IPS DF 4.7 (cell line): ENCODE results near the gene SLC6A8.
"Not testable (repeated sequence)": the region's sequence is repeated elsewhere in the genome, so short reads cannot be mapped to it uniquely, and the experiment has no call there.

Experiments used
- DNase-seq: peaks from one replicate; pipeline ENCODE4 v3.0.0-alpha.2; 2013; ENCODE audit warnings: low spot score; ENCODE audit errors: extremely low read depth

Gene SLC6A8

DNA sequence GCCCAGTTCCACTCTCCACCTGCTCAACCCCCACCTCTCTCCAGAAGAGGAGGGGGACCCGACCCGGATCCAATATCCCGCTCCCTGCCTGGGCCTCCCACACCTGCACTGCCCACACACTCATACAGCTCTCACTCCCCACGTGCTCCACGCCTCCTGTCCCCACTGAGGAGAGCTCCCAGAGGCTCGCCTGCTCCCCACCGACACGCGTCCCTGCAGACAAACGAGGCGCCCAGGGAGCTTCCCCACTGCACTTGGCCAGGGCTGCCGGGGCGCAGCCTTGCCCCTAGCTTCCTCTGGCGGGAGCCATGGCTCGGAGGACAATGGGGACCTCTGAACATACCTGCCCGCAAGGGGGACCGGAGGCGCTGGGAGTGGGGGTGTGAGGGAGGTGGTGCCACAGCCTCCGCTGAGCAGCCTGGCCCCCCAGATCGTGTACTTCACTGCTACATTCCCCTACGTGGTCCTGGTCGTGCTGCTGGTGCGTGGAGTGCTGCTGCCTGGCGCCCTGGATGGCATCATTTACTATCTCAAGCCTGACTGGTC, 5.0 kb downstream of the SLC6A8 start:
- DNase-seq = no peak

DNA sequence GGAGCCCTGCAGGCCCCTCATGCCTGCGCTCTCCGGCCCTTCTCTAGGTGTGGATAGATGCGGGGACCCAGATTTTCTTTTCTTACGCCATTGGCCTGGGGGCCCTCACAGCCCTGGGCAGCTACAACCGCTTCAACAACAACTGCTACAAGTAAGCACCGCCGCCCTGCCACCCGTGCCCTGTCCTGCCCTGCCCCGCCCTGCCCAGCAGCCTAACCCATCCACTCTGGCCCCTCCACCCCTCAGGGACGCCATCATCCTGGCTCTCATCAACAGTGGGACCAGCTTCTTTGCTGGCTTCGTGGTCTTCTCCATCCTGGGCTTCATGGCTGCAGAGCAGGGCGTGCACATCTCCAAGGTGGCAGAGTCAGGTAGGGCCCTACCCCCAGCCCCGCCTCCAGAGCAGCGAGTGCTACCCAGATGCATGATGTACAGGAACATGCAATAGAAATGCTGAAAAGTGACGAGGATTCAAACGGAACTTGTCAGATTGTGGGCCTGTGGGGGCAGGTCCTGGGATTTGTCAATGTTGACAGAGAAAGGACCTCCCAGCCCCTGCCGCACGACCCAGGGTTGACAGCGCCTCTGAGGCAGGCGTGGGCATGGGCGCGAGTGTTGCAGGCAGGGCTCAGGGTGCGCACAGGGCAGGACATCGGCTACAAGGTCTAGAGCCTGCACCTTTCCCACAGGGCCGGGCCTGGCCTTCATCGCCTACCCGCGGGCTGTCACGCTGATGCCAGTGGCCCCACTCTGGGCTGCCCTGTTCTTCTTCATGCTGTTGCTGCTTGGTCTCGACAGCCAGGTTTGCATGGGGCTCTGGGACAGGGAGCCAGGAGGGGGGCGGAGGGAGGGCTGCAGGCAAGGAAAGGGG, 5.7 kb downstream of the SLC6A8 start:
- no peak for DNase-seq

DNA sequence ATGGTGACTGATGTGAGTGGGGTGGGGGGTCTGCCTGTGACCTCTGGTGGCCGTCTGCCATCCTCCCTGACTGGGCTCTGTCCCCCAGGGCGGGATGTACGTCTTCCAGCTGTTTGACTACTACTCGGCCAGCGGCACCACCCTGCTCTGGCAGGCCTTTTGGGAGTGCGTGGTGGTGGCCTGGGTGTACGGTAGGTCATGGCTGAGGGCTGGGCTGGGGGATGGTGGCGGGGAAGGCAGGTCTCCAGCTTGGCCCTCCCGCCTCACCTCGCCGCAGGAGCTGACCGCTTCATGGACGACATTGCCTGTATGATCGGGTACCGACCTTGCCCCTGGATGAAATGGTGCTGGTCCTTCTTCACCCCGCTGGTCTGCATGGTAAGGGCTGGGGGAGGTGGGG, 6.5 kb downstream of the SLC6A8 start:
- not testable (repeated sequence) for DNase-seq

DNA sequence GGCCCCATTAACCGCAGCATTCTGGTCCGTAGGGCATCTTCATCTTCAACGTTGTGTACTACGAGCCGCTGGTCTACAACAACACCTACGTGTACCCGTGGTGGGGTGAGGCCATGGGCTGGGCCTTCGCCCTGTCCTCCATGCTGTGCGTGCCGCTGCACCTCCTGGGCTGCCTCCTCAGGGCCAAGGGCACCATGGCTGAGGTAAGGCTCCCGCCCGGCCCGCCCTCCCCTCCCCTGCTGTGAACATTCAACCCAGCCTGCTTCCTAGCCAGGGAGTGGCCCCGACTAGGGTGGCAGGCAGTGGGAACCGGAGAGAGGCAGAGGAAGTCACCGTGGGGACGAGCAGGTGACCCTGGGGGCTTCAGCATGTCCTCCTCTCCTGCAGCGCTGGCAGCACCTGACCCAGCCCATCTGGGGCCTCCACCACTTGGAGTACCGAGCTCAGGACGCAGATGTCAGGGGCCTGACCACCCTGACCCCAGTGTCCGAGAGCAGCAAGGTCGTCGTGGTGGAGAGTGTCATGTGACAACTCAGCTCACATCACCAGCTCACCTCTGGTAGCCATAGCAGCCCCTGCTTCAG, 7.1 kb downstream of the SLC6A8 start:
- no peak for DNase-seq

DNA sequence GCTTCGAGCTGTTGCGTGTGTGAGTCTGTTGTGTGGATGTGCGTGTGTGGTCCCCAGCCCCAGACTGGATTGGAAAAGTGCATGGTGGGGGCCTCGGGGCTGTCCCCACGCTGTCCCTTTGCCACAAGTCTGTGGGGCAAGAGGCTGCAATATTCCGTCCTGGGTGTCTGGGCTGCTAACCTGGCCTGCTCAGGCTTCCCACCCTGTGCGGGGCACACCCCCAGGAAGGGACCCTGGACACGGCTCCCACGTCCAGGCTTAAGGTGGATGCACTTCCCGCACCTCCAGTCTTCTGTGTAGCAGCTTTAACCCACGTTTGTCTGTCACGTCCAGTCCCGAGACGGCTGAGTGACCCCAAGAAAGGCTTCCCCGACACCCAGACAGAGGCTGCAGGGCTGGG, 8.4 kb downstream of the SLC6A8 start:
- DNase-seq = no peak

DNA sequence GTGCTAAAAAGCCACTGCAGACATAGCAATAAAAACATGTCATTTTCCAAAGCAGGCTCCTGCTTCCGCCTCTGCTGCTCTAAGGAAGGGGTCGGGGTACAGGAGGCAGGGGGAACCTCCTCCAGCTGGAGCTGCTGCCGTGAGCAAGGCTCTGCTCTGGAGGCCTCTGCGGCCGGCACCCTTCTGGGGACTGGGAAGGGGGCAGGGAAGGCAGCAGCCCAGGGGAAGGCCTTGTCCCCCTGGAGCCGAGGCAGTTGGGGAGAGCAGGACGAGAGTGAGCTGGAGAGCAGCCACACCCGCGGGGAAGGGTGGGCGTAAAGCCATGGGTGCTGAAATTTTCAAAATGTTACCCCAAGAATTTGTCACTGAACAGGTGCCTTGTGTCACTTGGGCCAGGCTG, 8.8 kb downstream of the SLC6A8 start:
- DNase-seq = not testable (repeated sequence)

DNA sequence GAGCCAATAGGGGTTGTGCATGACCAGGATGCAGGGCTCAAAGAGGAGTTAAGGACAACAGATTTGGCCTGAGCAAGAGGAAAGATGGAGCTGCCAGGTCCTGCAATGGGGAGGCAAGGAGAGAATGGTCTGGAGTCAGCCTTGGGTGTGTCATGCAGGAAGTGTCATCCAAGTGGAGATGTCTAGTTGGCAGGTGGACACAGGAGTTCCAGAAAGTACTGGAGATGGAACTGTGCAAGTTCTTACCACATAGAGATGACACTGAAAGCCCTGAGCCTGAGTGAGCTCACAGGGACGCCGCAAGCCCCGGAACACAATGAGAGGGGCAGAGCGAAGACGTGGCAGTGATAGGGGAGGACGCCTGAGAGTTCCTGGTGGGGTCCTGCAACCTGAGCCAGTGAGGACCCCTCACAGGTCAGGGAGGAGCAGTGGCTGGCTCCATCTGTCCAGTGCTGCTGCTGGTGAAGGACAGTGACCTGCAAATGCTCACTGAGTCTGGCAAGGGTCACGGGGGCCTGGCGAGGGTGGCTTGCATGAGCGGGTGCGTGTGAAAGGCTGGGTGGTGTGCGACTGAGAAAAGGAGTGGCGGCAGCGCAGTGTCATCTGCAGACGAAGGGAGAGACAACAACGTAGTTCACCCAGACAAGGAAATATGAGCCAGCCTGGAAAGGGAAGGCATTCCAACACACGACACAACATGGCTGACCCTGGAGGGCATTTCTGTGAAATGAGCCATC, 9.4 kb downstream of the SLC6A8 start:
- not testable (repeated sequence) for DNase-seq

DNA sequence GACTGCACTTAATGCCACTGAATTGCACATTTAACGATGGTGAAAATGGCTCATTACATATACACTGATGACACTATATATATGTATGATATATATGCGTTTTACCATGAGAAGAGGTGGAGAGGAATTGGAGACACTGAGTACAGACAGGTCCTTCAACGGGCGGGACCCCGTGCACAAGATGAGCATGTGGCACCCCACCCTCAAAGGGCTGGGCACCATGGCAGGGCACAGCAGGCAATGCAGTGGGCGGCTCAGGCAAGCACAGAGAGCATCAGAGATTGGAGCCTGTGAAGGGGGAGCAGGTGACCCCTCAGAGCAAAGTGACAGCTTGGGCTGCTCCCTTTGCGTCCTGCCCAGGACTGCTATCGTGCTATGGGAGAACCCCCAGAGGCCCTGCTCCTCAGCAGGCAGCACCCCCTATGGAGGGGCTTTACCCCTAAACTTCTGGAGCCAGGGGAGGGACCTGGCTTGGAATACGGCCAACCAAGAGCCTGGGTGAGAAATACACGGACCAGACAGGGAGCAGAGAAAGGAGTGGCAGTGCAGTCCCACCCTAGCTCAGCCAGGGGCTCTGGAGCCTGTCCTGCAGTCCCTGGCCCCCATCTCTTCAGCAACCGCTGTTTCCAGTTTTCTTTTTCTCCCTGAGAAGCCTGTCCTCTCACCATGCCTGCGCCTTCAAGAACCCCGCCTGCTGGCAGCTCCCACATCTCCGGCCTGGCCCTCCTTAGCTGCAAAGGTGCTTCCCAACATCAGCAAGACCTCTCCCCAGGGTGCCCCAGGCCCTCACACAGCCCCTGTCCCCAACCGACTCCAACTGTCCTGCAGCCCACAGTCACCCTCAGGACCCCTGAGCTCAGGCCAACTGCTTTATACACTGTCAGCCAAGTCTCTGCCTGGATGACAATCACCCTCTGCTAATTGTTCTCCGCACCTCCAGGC, 10.5 kb downstream of the SLC6A8 start:
- no peak for DNase-seq

DNA sequence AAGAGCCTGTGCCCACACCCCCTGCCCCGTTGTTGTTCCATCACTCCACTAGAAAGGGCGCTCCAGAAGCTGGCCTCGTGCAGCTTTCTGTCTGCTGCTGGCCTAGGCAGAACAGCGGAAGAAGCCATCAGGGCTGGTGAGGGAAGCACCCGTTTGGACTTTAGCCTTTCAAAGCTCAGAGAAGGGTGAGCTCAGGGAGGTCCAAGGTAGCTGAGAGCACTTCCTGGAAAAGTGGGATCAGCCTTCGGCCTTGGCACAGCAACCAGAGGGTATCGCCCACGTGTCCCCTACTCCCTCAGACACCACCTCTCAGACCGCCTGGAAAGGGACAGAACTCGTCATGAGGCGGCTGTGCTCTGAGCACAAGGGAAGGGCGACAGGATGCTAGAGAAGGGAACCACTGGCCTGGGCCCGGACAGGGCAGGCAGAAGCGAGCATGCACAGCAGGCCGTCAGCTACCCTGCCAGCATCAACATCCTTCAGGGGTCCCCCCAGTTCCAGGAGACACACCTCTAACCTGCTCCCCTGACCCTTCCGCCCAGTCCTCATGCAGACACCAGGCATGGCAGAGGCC, 11.6 kb downstream of the SLC6A8 start:
- not testable (repeated sequence) for DNase-seq

DNA sequence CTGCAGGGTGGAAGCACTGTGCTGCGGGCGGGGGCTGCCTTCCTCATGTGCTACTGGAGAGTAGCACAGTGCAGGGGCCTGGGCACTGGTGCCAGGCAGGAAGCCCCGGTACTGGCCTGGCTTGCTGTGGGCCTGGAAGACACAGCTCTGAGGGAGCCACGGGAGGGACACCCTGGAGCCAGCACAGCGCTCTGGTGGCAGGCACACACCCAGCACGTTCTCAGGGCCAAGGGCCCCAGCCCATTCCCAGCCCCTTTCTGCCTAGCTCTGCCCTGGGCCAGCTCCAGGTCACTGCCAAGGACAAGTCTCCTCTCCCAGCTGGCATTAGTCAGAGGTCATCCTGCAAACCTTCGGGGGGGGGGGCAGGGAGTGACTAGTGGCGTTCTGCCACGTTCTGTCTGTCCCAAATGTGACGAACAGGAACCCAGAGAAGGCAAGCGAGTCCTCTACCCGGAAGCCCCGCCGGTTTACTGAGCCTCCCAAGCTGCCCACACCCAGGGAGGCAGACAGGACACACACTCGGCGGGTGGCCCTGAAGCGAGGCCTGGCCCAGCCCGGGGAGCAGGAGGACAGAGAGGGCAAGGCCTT, 12.2 kb downstream of the SLC6A8 start:
- not testable (repeated sequence) for DNase-seq

DNA sequence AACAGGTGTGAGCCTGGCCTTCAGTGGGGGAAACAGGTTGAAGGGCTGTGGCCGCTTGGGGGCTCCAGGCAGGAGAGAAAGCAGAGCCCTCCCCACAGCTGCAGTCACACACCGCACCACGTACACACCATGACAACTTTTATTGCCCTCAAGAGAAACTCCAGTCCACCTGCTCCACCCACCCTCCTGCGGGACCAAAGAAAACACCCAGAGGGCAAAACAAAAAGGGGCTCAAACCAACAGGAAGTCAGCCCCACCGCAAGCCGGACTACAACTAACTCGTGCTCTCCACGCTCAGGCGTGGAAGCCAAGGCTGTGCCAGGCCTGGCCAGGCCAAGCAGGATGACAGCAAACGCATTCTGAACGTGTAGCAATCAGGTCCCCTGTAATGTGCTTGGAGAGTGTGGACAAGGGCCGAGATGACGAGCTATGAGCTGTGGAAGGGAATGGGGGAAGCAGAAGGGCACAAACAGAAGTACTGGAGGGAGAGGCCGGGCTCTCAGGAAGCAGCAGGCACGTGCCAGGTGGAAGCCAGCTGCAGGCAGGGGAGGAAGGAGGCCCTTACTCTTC, 12.7 kb downstream of the SLC6A8 start:
- DNase-seq = no peak

DNA sequence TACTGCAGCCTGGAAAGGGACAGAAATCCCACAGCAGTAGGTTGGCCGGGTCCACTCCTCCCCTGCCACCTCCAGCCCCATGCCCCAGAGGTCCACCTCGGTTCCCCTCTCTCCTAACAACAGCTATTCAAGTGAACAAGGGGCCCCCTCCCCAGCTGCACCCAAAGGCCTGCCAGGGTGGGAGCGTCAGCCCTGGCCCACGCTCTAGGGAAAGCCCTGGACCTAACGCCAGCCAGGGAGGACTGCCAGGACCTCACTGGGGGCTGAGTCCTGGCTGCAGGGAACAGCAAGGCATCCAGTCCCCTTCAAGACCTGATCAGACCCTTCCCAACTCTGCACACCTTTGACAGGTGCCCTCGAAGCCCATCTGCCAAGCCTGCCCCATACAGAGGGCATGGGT, 13.2 kb downstream of the SLC6A8 start:
- DNase-seq = no peak

DNA sequence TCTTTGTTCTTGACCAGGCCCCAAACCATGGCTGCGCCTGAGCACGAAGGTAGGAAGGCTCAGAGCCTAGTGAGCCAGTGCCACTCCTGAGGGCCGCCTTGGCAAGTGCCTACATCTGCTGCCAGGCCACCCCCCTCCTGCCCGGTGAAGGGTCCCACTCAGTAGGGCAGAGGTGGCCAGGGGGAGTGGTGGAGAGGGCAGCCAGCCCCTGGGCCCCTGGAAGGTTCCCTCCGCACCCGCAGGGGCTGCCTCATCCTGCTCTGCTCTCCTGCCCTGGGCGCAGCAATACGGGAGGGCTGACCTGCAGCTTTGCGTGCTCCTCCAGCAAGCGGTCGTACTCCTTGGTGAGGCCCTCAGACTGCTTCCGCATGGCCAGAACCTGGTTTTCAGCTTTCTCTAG, 14.0 kb downstream of the SLC6A8 start:
- DNase-seq = no peak

DNA sequence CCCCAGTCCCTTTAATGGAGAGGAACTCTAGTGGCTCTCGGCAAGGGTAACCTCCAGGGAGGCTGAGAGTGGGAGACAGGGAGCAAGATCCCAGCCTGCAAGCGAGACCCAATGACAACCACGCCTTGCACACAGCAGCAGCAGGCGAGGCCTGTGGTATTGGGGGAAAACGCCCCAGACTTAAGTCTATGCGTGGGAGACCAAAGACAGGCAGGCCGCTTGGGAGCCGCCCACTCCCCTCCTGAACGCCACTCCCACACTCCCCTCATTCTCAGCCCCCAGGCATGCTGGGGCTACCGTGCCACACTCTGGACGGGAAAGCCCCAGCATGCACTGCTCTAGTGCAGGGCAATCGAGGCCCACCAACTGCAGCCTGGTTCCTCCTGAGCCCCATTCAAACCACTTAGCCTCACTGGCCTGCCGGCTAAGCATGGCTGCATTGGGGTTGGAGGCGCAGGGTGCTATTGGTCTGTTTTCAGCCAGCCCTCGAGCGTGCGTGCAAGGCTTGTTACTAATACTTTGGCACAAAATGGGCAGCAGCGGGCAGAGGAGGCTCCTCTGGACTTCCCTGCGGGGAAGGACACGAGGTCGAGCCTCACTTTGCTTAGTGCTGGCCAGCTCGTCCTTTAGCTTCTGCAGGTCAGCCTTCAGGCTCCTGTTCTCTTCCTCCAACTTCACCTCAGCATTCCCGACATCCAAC, 14.8 kb downstream of the SLC6A8 start:
- no peak for DNase-seq

DNA sequence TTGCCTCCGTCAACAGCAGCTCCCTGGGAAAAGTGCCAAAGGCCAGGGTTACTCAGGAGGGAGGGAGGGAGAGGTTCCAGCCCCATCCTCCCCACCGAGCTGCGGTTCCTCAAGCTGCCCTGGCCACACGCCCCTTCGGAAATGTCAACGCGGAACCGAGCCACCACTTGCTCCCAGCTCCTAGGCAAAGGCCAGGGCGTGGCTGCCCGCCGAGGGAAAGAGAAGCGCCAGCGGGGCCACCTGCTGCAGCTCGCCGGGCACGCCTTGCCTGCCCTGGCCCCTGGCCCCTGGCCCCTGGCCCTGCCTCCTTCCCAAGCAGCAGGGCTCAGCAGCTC, 15.3 kb downstream of the SLC6A8 start:
- DNase-seq = no peak

DNA sequence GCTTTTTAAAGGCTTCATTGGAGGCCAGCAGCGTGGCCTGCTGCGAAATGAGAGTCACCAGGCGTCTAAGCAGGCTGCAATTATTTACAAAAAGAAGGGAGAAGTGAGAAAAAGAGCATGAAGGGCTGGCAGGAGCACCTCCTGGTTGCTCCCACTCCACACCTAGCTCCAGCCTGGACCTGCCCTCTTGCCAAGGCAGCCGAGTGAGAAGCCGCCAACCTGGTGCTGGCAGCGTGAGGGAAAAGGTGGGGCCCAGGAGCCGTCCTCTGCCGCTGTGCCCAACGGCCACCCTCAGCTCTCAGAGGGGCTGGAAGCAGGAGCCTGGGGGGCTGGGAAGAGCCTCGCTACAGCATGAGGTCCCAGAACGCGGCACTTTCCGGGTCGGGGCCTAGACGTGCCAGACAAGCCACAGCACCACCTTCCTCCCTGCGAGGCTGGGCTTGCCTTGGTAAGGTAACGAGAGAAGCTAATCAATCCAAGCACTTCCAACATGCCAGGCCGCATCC, 16.3 kb downstream of the SLC6A8 start:
- no peak for DNase-seq

DNA sequence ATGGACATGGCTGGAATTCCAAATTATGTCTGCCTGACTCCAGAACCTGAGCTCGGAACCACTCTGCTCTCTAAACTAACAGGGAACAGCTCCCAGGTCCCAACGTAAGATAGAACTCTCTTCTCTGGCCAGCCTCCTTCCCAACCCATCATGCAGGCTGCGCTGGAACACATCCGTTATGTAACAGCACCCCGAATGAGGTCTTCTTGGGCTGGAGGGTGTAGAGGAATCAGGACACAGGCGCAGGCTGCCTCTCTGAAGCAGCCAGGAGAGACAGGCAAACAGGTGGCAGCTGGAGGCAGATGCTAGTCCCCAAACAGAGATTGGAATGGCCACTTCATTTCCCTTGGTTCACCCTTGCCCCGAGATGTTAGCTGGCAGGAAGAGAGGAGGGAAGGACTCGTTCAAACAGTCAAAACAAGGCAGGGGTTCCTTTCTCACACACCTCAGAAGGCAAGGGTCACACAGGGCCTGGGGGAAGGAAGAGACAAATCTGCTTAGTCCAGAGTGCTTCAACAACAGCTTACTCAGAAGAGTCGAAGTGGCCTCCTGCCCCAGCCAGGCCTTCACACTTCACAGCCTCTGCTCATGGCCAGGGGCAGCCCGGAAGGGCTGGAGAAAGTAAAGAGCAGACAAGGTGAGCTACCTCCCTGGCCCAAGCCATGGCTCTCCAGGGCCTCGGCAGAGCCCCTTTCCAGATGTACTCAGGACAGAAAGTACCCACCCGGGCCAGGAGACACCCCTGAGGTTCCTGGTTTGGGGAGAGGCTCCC, 17.1 kb downstream of the SLC6A8 start:
- DNase-seq = not testable (repeated sequence)

DNA sequence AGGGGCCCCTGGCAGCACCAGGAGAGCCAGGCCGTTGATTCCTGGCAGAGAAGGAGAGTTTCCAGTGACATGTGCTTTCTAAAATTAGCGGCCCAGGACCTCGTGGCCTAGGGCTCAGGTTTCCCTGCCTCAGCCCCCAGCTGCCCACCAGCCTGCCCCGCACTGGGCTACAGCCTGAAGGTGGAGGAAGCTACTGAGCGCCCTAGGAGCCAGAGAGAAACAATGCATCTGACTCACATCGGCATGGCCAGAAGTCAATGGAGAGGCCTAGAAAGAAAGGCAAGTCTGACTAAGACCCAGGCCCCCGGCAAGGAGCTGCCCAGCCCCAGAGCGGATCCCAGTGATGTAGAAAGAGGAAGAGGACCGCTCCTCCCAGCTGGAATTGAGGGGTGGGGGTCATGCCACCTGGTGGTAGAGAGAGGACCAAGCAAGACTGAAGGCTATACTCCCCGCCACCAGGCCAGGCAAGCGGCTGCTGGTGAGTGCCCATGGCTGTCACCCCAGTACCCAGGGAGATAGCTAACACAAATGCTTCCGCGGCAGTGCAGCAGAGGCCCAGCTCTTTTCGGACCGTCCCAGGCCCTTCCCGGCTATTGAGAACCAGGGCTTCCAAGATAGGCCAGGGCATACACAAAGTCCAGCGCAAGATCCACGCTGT, 17.8 kb downstream of the SLC6A8 start:
- not testable (repeated sequence) for DNase-seq
